Activated naive CD4-positive, alpha-beta T cell (primary cell): Measurements from ENCODE around the gene CTNNA1.
"Not testable (repeated sequence)": the region's sequence is repeated elsewhere in the genome, so short reads cannot be mapped to it uniquely, and the experiment has no call there.

ENCODE experiments used
- DNase-seq, 4 experiments: peaks; one replicate each; lab custom pipeline; 2025; lab: John Stamatoyannopoulos, UW

CTNNA1 gene

DNA sequence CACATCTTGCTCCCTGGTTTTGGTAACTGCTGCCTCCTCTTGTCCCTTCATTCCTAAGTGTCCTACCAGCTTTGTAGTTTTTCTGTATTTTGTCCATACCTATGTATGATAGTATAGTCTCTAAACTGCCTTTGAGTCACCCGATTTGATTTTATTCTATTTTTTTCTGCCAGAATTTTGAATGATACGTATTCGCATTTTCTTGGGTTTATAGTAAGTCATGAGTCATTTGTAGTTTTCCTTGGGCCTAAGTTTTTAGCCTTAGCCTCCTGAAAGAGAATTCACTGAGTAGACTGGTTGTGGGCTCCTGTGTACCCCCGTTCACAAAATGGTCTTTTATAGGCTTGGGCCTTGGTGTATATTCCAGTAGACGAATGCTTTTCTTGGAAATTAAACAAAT, 62.3 kb downstream of the CTNNA1 start:
- no peak for DNase-seq

- no peak for DNase-seq
These were observed 64.0 kb downstream of the CTNNA1 start for GRCh38 chr5:138817241-138817640.

DNA sequence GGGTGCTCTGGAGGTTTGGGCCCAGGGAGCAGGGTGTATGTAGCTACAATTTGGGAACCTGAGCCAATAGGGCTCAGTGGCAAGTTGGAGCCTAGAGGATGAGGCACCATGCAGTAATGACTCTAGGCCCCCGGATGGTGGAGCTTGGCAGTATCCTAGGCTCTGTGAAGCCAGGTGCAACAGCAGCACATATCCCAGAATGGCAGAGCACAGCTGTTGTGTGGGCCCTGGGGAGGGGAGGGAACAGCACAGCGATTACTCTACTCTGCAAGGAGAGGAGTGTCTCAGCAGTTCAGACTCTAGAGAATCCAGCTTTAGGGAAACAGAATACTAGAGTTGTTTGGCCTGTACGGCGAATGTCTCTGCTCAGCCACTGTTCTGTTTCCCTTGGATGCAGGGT, 65.9 kb downstream of the CTNNA1 start:
- no peak for DNase-seq

DNA sequence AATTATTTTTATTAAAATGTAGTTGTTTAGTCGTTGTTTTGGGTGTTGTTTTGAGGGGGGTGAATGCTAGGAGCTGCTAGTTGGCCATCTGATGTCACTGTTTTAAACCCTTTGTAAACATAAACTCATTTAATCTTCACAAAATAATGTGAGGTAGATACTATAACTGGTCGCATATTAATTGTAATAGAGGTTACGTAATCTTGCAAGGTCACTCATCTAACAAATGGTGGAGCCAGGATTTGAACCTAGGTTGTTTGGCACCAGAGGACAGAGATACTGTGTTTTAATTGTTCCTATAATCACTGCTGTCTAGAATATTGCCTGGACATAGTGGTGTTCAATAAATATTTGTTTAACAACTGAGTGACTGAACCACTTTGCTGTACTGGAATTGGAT, 67.5 kb downstream of the CTNNA1 start:
- no peak for DNase-seq

GRCh38 chr5:138824516-138824915, 71.3 kb downstream of the CTNNA1 start:
- no peak for DNase-seq

- DNase-seq, result no peak
These were observed 72.0 kb downstream of the CTNNA1 start for GRCh38 chr5:138824924-138825863.

DNA sequence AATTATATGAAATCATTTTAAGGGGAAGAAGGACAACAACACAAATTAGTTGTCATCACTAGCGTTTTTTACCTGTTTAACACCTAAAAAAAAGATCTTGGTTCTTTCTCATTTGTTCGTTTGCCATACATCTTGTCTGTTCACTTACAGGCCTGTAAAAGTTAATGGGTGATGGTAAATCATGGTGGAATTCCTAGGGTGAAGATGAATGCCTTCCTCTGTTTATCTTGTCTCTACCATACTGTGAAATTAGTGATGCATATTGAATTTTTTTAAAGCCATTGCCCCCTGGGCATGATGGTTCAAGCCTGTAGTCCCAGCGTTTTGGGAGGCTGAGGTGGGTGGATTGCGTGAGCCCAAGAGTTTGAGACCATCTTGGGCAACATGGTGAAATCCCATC, 75.3 kb downstream of the CTNNA1 start:
- DNase-seq, result no peak

- DNase-seq, result no peak
These were observed 76.1 kb downstream of the CTNNA1 start for GRCh38 chr5:138829341-138829740.

DNA sequence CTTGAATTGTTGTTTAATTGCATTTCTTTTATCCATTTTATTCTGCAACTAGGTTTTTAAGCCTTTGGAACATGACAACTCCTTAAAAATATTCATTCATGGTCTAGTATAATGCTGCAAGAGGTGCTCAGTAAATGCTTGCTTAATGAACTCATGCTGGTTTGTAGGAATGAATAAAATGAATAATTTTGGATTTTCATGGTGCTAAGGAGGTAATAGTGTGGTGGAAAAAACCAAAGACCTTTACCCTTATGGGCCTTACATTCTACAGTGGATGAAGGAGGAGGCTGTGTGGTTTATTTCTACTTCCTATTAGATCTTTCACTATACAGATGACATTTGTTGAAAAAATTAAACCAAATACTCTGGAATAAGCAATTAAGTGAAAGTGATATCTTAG, 78.5 kb downstream of the CTNNA1 start:
- no peak for DNase-seq

GRCh38 chr5:138832218-138832617, 79.0 kb downstream of the CTNNA1 start:
- DNase-seq, result no peak

- no peak for DNase-seq
These were observed 79.9 kb downstream of the CTNNA1 start for GRCh38 chr5:138833080-138833479.

DNA sequence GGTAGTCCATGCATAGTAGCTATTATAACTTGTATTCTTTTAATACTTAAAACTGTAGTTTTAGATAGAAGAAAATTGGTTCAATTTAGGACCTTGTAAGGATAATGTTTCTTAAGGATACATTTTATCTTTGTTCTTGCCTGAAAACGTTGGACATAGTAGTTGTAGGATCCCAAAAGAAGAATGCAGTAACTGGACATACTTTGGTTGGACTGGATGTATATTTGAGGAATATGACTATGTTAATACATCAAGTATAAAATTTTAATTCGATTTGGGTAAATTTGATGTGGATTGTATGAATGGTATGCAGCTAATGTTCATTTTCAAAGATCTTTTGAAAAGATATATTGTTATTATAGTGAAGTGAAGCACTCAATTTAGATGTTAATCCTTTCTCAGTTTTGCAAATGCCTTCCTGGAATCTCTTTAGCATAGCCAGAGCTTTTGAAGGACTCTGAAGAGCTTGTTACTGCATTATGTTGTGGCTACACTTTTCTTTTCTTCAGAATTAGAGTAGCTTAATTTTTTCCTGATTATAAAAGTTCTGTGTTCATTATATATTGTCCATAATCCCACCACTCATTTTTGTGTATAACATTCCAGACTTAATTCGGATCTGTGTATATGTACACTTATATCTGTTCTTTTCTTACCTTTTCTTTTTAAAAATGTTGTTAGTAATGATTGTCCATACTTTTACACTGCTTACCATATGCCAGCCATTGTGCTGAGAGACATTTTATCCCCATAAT, 80.7 kb downstream of the CTNNA1 start:
- DNase-seq, result no peak

DNA sequence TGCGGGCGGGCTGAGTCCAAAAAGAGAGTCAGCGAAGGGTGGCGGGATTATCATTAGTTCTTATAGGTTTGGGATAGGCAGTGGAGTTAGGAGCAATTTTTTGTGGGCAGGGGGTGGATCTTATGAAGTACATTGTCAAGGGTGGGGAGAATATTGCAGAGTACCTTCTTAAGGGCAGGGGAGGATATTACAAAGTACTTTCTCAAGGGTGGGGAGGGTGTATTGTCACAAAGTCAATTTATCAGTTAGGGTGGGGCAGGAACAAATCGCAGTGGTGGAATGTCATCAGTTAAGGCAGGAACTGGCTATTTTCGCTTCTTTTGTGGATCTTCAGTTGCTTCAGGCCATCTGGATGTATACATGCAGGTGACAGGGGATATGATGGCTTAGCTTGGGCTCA, 81.6 kb downstream of the CTNNA1 start:
- not testable (repeated sequence) for DNase-seq

DNA sequence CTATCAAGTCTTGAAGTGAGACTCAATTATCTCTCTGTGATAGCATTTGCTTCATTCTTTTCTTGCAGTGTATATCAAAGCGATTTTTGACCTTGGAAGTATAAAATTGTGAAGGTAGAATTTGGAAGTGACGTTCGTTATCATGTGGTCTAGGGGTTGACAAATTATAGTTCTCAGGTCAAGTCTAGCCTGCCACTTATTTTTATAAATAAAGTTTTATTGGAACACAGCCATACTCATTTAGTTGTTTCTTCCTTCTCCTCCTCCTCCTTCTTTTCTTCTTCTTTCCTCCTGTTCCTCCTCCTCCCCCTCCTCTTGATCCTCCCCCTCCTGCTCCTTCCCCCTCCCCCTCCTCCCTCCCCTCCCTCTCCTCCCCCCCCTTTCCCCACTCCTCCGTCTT, 83.9 kb downstream of the CTNNA1 start:
- no peak for DNase-seq

DNA sequence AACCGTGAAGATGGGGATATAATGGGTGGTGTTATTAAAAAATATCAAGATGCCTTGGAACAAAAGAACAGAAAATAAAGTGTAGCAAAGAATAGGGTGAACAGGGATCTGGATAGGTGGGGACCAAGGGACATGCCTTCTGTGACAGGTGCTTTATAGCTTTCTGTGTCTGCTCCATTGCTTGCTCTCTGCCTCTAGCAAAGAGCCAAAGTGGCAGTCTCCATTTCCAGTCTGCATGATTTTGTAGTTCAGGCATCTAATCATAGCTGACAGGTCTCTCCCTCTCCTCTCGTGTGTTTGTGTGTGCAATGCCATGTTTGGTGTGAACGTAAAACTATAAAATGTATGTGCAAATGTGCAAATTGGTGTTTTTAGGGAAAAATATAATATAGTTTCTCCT, 86.9 kb downstream of the CTNNA1 start:
- DNase-seq, result no peak

GRCh38 chr5:138841531-138841930, 88.3 kb downstream of the CTNNA1 start:
- no peak for DNase-seq

- no peak for DNase-seq
These were observed 90.3 kb downstream of the CTNNA1 start for GRCh38 chr5:138843316-138844124.

DNA sequence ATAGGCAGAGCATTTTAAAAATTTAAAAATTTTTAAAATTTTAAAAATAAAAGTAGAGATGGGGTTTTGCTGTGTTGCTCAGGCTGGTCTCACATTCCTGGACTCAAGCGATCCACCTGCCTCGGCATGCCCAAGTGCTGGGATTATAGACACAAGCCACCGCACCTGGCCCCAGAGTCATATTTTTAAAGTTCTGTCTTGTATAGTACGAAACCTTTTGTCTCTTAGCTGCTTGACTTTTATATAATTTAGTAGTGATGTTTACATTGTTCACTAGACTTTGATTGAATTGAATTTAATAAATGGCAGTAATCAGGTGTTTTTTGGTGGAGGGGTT, 90.9 kb downstream of the CTNNA1 start:
- no peak for DNase-seq

DNA sequence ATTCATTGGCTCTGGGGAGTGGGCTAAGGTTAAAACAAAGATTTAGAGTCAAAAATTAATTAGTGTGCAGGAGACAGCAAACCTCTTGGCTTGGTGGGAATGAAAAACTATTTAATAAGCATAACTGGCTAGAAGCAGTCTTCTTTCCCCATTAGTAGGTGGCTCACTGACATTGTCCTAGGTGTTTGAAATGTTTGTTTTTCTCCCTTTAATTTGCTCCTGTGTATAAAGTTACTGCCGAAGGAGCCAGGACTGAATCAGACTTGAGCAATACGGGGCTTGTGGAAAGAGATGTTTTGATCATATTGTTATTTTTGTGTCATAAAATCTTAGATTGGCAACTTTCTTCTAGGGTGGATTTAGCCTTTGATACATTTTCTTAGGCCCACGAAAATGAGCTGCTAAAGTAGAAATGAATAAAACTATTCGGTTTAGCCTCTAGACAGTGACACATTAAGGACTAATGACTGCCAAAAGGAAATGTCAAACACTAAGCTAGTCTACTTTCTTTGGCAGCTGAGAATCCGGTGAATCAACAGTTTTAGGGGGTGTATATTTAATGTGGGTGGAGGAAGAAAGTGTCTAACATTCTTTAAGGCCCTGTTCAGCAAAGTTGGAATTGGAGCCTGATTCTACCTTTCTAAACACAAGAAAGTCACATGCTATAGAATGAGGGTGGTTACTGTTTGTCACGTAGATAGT, 91.7 kb downstream of the CTNNA1 start:
- no peak for DNase-seq

DNA sequence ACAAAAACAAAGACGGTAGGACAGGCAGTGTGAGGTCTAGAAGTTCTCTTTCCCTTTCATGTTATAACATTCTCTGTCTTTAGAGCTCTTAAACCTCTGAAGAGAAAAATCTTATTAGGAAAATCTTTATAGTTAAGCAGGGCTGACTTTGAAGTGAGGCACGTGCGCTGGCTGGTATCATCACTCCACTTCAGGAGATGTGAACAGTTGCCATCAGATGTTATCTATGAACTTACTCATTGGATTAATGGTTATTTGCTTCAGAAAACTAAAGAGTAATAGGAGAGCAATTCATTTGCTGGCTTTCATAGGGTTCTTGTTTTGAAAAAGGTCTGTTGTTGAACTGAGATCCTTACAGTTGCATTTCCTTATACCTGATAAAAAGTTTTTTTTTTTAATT, 96.2 kb downstream of the CTNNA1 start:
- no peak for DNase-seq

GRCh38 chr5:138849882-138850281, 96.7 kb downstream of the CTNNA1 start:
- DNase-seq, result no peak

DNA sequence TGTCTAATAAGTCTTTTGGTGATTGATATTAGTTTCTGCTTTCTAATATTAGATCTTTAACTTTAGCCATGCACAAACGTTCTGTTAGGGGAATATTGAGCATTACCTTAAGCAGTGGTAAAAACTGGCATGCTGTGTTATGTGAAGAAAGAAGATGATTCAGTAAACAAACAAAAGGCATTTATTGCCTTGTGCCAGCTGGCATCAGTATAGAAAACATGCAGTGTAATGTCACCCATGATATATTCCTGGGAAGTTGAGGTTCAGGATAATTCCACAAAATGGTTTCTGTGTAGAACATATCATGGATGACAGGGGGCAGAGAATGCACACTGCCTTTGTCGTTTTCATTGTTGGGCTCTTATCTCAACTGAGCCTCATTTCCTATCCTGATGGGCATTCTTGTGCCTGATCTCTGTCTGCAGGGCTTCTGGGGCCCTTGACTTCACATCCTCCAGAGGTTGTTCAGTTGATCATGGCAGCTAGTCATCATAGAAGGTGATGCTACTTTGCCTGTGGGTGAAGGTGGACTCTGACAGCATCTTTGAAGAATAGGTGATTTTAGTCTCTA, 97.7 kb downstream of the CTNNA1 start:
- no peak for DNase-seq
